HS-27A (cell line): Measurements from ENCODE around the gene OR5A2.
"Not testable (repeated sequence)": the region's sequence is repeated elsewhere in the genome, so short reads cannot be mapped to it uniquely, and the experiment has no call there.

Source experiments
- DNase-seq: peaks from one replicate; pipeline ENCODE4 v3.0.0-alpha.2; 2012; ENCODE audit warnings: low read depth, missing footprints

Gene OR5A2

GRCh38 chr11:59380263-59381059 is 45.8 kb downstream of the OR5A2 start:
- no peak for DNase-seq

DNA sequence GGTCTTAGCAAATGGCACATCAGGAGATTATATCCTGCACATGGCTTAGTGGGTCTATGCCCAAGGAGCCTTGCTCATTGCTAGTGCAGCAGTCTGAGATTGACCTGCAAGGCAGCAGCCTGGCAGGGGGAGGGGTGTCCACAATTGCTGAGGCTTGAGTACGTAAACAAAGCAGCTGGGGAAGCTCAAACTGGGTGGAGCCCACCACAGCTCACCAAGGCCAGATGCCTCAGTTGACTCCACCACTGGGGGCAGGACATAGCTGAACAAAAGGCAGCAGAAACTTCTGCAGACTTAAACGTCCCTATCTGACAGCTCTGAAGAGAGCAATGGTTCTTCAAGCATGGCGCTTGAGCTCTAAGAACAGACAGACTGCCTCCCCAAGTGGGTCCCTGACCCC is 53.9 kb downstream of the OR5A2 start:
- DNase-seq: not testable (repeated sequence)

DNA sequence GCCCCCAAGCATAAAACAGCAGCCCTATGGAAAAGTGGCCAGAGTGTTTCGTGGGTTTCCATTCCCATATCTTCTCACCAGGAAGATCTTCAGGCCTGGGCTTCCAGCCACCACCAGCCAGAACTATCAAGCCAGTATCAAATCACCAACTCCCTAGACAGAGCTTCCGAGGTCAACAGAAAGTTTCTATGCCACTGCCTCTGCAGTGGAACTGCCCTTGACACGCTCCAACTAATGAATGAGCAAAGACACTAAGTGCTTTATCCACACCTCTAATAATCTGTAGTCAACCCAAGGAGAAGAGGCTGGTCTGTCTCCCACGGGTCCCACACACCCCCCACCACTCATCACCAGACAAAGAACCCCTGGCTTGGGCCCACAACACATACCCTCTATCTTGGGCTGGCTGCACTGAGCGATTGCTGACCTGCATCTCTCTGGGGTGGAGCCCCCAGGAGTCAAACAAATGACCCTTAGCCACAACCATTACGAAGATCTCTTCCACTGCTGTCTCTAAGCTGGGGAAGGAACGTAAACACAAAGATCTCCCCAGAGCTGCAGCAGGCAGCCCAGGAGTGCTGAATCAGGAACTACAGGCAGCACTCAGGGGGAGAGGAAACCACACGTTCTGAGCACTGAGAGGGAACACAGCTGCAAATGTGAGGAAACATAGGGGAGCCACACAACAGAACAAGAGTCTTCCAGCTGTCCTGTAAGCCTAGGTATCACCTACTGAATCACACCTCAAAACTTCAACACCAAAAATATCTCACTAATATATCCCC is 57.8 kb downstream of the OR5A2 start:
- no peak for DNase-seq
